ENCODE data around the gene FDPS.

Gene FDPS

GRCh38 chr1:155267373-155267772, 41.3 kb upstream of the FDPS start:
- DNase-seq (ENCODE audit: low read depth, low spot score) = no peak
- in situ Hi-C loops (cut with HindIII; ENCODE audit: low sequenced_read_pairs) = no loop called here
- TF ChIP-seq, protein P1, sequence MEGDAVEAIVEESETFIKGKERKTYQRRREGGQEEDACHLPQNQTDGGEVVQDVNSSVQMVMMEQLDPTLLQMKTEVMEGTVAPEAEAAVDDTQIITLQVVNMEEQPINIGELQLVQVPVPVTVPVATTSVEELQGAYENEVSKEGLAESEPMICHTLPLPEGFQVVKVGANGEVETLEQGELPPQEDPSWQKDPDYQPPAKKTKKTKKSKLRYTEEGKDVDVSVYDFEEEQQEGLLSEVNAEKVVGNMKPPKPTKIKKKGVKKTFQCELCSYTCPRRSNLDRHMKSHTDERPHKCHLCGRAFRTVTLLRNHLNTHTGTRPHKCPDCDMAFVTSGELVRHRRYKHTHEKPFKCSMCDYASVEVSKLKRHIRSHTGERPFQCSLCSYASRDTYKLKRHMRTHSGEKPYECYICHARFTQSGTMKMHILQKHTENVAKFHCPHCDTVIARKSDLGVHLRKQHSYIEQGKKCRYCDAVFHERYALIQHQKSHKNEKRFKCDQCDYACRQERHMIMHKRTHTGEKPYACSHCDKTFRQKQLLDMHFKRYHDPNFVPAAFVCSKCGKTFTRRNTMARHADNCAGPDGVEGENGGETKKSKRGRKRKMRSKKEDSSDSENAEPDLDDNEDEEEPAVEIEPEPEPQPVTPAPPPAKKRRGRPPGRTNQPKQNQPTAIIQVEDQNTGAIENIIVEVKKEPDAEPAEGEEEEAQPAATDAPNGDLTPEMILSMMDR (IDR thresholded peaks at IDR 0.05; ENCODE audit: low read depth, low read length) = no peak
- no peak overlapping the region for H3K4me3 ChIP-seq (ENCODE audit: low read depth, low read length)

DNA sequence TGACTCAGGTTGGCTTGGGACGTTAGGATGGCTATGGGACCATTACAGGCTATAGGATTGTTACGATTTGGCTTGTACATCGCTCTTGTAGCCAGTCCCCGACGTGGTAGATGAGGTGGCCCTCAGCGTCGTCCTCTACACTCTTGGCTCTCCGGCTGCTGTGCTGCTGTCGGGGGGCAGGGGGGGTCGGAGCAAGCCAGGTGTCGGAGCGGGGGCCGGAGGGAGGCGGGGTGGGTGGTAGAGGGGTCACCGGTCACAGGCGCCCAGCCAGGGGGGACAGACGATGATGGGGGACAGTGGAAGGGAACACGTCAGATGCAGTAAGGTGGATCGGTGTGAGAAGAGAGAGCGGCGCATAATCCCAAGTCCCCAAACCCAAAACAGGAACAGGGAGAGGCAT, 40.0 kb upstream of the FDPS start:
- H3K4me3 ChIP-seq (ENCODE audit: low read depth, low read length) = no peak overlapping the region
- TF ChIP-seq, protein P1 (IDR thresholded peaks at IDR 0.05; ENCODE audit: low read depth, low read length) = no peak
- in situ Hi-C loops (cut with HindIII; ENCODE audit: low sequenced_read_pairs) = no loop called here
- no peak for DNase-seq (ENCODE audit: low read depth, low spot score)

DNA sequence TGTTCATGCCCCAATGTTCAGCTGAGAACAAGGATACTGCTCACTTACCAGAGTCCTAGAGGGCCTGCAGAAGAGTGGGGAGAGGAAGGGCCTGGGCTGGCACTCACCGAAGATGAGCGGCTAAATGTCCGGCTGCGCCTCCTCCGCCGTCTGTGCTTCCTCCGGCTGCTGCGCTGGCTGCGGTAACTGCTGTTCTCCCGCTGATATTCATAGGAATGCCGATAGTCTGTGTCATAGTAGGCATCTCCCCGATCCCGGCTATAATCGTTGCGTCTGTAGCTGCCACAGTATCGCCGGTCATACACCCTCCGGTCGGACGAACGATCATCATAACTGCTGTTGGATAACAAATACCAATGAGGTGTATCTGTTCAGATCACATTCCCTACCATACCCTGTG, 39.3 kb upstream of the FDPS start:
- no peak overlapping the region for H3K4me3 ChIP-seq (ENCODE audit: low read depth, low read length)
- TF ChIP-seq, protein P1 (IDR thresholded peaks at IDR 0.05; ENCODE audit: low read depth, low read length) = no peak
- in situ Hi-C loops (cut with HindIII; ENCODE audit: low sequenced_read_pairs) = no loop called here
- no peak for DNase-seq (ENCODE audit: low read depth, low spot score)

- peak overlapping the region; percentile 68 for H3K4me3 ChIP-seq (ENCODE audit: low read depth, low read length)
- DNase-seq (ENCODE audit: low read depth, low spot score) = peak; percentile 67
- TF ChIP-seq, protein P1 (IDR thresholded peaks at IDR 0.05; ENCODE audit: low read depth, low read length) = no peak
- in situ Hi-C loops (cut with HindIII; ENCODE audit: low sequenced_read_pairs) = no loop called here
These were observed 36.0 kb upstream of the FDPS start for GRCh38 chr1:155272466-155273342.

GRCh38 chr1:155273343-155274245, 35.1 kb upstream of the FDPS start, which contains the start of gene CLK2:
Gene CLK2 (minus strand): TSS chr1:155273504. CDS start chr1:155270977, 2,527 bp downstream.
- peak within 1 kb of the TSS; percentile 68 for H3K4me3 ChIP-seq (ENCODE audit: low read depth, low read length)
- TF ChIP-seq, protein P1 (IDR thresholded peaks at IDR 0.05; ENCODE audit: low read depth, low read length) = no peak
- in situ Hi-C loops (cut with HindIII; ENCODE audit: low sequenced_read_pairs) = no loop called here
- DNase-seq (ENCODE audit: low read depth, low spot score) = peak; percentile 95

- peak within 1 kb of the TSS; percentile 53 for H3K4me3 ChIP-seq (ENCODE audit: low read depth, low read length)
- TF ChIP-seq, protein P1 (IDR thresholded peaks at IDR 0.05; ENCODE audit: low read depth, low read length) = peak; percentile 43
- in situ Hi-C loops (cut with HindIII; ENCODE audit: low sequenced_read_pairs) = no loop called here
- peak; percentile 93 for DNase-seq (ENCODE audit: low read depth, low spot score)
These were observed 31.4 kb upstream of the FDPS start, which contains the start of gene HCN3 for GRCh38 chr1:155277070-155277901. Gene HCN3 (plus strand): TSS chr1:155277463. CDS start chr1:155277591, 128 bp downstream.

Measured in astrocyte of the spinal cord (primary cell).